HEK293 (cell line): ENCODE measurements around the gene CYP4F22.
"Not testable (repeated sequence)": the region's sequence is repeated elsewhere in the genome, so short reads cannot be mapped to it uniquely, and the experiment has no call there.

Experiments used
- CTCF ChIP-seq: fragments of 450-650 bp; formaldehyde crosslinking; IDR thresholded peaks from 2 replicates; pipeline ENCODE4 v1.5.1; 2016; ENCODE audit warnings: missing biosample characterization, missing genetic modification characterization
- ELK4 ChIP-seq: IDR thresholded peaks from 2 replicates; pipeline ENCODE4 v1.6.1; 2011; ENCODE audit warnings: mild to moderate bottlenecking, low read depth, low read length, borderline replicate concordance
- HIC1 ChIP-seq: fragments of 450-650 bp; formaldehyde crosslinking; IDR thresholded peaks from 2 replicates; pipeline ENCODE4 v1.5.1; 2016; ENCODE audit warnings: missing biosample characterization, missing genetic modification characterization
- RBAK ChIP-seq: fragments of 450-650 bp; formaldehyde crosslinking; IDR thresholded peaks from 2 replicates; pipeline ENCODE4 v1.5.1; 2016; ENCODE audit warnings: missing biosample characterization, missing genetic modification characterization
- ZBTB1 ChIP-seq: fragments of 450-650 bp; formaldehyde crosslinking; IDR thresholded peaks from 2 replicates; pipeline ENCODE4 v1.5.1; 2016; ENCODE audit warnings: missing biosample characterization, missing genetic modification characterization
- ZBTB49 ChIP-seq: fragments of 450-650 bp; formaldehyde crosslinking; IDR thresholded peaks from 2 replicates; pipeline ENCODE4 v1.5.1; 2016; ENCODE audit warnings: missing biosample characterization, missing genetic modification characterization, low read depth
- ZNF354C ChIP-seq: fragments of 450-650 bp; formaldehyde crosslinking; IDR thresholded peaks from 2 replicates; pipeline ENCODE4 v1.5.1; 2016; ENCODE audit warnings: missing biosample characterization, missing genetic modification characterization, low read depth, borderline replicate concordance
- ZNF529 ChIP-seq: fragments of 450-650 bp; formaldehyde crosslinking; IDR thresholded peaks from 2 replicates; pipeline ENCODE4 v1.5.1; 2017; ENCODE audit warnings: missing genetic modification characterization, missing biosample characterization; ENCODE audit not compliant: insufficient replicate concordance
- ZNF621 ChIP-seq: fragments of 450-650 bp; formaldehyde crosslinking; IDR thresholded peaks from 2 replicates; pipeline ENCODE4 v1.5.1; 2017; ENCODE audit warnings: missing biosample characterization, missing genetic modification characterization
- ZNF654 ChIP-seq: fragments of 450-650 bp; formaldehyde crosslinking; IDR thresholded peaks from 2 replicates; pipeline ENCODE4 v1.5.1; 2016; ENCODE audit warnings: low read depth, missing biosample characterization, missing genetic modification characterization

- not testable (repeated sequence) for TF ChIP-seq ZNF621; ZNF654 (tag by site-specific recombination); CTCF (tag by site-specific recombination); RBAK (tag by site-specific recombination); HIC1; ZNF354C; ELK4; ZBTB49 (tag by site-specific recombination); ZNF529 (tag by site-specific recombination); ZBTB1 (tag by site-specific recombination)
Observed at GRCh38 chr19:15485768-15486167, 22.6 kb upstream of the CYP4F22 start.
